Measurements from ENCODE around the gene GUCY1A1.

GUCY1A1 gene

DNA sequence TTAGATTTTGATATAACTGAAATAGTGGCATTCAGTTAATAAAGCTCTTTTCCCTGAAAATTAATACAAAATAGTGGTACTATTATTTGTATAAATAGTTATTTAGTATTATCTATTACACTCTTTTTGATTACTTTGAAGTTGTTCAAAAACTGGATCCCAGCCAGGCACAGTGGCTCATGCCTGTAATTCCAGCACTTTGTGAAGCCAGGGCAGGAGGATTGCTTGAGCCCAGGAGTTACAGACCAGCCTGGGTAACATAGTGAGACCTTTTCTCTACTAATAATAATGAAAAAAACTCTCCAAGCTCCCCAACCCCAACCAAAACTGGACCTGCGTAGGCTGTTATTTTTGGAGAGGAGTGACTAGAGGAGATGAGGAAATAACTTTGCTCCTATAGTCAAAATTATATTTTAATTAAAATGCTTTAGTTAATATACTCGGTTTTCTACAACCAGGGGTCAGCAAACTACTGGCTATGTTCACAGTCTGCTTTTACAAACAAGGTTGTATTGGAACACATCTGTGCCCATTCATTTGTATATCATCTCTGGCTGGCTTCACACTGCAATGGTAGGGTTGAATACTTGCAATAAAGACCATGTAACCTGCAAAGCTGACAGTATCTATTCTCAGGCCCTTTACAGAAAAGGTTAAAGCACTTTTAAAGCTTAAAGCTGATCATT is 27.6 kb downstream of the GUCY1A1 start:
- FAIRE-seq: no peak

DNA sequence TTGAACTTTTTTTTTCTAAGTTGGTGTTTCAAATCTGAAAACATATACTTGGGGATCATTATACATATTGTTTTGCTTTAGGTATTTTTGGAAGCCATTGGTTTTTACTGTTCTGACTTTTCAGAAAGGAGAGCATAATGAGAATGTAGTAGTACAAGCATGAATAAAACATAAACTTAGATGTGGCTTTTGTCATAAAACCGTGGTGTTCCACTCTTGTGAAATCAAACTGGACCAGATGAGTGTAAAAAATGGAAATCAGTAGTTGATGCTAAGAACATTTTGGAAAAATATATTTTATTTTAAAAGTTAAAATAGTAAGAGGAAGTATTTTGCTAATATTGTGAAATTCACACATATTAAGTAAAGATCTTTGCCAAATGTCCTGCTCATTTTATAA is 29.6 kb downstream of the GUCY1A1 start:
- FAIRE-seq: no peak

DNA sequence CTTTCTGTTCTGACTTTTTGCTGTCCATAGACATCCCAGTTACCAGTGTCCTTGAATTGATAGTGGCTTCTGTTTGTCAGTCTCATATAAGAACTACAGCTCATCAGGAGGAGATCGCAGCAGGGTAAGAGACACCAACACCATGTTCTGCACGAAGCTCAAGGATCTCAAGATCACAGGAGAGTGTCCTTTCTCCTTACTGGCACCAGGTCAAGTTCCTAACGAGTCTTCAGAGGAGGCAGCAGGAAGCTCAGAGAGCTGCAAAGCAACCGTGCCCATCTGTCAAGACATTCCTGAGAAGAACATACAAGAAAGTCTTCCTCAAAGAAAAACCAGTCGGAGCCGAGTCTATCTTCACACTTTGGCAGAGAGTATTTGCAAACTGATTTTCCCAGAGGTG is 30.1 kb downstream of the GUCY1A1 start:
- FAIRE-seq: no peak

- FAIRE-seq: peak; percentile 33
These were observed 35.2 kb downstream of the GUCY1A1 start for GRCh38 chr4:155701827-155702226.

GRCh38 chr4:155703486-155704247 is 37.0 kb downstream of the GUCY1A1 start:
- peak; percentile 94 for FAIRE-seq

DNA sequence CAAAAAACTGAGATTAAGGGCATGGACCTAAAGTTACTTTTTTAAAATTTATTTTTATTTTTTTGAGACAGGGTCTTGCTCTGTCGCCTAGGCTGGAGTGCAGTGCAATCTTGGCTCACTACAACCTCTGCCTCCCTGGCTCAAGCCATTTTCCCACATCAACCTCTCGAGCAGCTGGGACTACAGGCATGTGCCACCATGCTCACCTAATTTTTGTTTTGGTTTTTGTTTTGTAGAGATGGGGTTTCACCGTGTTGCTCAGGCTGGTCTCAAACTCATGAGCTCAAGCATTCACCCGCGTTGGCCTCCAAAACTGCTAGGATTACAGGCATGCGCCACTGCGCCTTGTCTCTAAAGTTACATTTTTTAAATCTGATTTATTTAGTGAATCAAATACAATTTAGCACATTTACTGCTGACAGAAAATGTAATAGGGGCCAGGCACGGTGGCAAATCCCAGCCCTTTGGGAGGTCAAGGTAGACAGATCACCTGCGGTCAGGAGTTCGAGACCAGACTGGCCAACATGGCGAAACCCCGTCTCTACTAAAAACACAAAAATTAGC is 38.3 kb downstream of the GUCY1A1 start:
- FAIRE-seq: no peak

GRCh38 chr4:155705664-155706063 is 39.0 kb downstream of the GUCY1A1 start:
- FAIRE-seq: no peak

DNA sequence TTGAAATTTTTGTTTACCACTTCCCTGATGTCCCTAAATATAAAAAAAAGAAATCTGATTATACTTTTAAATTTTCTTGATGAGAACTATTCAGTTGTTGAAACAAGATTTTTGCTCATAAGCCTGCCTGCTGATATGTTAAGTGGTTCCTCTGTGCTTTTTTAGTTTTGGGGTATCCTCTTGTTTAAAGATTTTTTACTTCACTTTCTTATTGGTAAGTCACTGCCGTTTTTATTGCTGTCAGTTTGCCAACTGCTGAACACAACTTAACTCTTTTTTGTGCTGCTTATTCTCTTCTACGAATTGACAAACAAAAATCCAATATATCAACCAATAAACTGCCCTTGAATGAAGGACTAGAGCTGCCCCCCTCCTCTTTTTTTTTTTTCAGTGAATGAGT is 39.5 kb downstream of the GUCY1A1 start:
- no peak for FAIRE-seq

- FAIRE-seq: no peak
These were observed 40.6 kb downstream of the GUCY1A1 start for GRCh38 chr4:155707251-155707650.

DNA sequence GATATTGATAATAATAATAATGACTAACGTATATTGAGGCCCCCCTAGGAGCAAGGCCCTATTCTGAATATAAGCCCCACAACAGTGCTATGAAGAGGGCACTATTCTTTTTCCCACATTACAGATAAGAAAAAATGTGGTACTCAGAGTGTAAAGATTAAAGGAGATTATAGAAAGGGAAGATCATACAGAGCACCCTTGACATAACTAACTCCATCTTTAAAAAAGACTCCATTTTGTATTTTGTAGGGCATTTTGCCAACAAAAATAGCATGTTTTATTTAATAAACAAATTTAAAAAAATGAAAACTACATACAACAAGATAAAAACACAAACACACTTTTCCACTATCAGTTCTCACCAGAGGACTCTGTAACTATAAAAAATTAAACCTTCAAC is 42.1 kb downstream of the GUCY1A1 start:
- FAIRE-seq: peak; percentile 36

- peak; percentile 43 for FAIRE-seq
These were observed 43.3 kb downstream of the GUCY1A1 start for GRCh38 chr4:155709918-155710317.

DNA sequence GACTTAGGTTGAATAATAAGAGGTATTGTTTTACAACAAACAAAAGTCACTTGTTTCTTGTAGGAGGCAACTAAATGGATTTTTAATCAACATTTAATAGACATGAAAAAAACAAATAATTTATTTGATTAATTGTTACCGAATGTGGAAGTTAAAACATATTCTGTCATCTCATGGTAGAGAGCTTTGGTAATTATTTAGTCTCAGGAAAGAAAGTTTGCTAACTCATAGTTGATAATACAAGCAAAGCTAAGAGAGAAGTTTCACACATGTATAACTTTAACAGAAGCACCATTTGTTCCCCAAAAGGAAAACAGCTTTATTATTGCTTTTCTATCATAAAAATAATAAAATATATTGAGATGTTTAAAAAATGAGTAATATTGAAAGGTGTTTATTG is 44.9 kb downstream of the GUCY1A1 start:
- FAIRE-seq: no peak

DNA sequence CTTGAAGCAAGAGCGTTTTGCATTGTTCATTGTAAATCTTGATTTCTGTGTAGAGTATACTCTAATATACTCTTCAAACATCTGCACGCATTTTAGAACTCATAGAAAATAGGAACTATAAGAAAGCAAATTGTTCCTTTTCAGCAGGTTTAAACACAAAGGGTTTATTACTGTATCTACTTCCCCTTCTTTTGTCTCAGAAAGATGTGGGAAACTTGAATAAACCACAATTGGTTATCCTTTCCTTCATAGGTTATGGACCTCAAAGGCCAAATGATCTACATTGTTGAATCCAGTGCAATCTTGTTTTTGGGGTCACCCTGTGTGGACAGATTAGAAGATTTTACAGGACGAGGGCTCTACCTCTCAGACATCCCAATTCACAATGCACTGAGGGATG is 46.2 kb downstream of the GUCY1A1 start:
- no peak for FAIRE-seq

GRCh38 chr4:155713911-155714310 is 47.3 kb downstream of the GUCY1A1 start:
- no peak for FAIRE-seq

DNA sequence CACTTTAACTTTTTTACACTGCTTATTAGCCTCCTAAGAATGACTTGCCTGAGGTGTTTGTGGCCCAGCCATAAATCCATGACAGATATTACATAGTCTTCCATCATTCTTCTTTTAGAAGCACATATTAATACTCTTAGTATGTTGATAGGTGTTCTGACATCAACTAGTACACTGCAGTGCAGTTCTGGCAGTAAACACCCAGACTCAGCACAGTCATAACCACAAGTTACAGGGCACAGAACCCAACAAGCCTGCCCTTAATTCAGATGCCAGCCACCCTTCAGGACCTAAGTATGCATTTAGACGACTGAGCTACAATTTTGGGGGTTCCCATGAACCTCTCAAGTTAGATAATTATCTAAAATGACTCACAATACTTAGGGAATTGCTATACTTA is 55.7 kb downstream of the GUCY1A1 start:
- FAIRE-seq: no peak

GRCh38 chr4:155722816-155723499 is 56.3 kb downstream of the GUCY1A1 start:
- FAIRE-seq: peak; percentile 33

GRCh38 chr4:155724731-155725130 is 58.1 kb downstream of the GUCY1A1 start:
- peak; percentile 77 for FAIRE-seq

GRCh38 chr4:155734065-155734464 is 67.4 kb downstream of the GUCY1A1 start:
- FAIRE-seq: no peak

DNA sequence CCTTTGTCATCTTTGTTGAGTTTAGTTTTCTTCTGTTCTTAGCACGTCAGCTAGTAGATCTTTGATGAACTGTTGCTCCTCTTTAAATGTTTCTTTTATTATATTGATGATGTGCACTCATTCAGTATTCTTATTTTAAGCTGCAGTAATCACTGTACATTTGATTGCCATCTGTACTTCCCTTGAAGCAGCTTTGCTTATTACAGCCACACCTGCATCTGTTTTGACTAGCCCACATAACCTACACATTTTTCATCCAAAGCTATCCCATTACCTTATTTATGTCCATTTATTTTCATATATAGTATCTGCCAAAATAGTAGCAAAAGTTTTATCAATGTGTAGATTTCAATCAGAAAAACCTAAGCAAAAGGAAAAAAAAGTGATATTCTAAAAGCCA is 68.3 kb downstream of the GUCY1A1 start:
- no peak for FAIRE-seq

GRCh38 chr4:155735496-155735895 is 68.8 kb downstream of the GUCY1A1 start:
- no peak for FAIRE-seq

DNA sequence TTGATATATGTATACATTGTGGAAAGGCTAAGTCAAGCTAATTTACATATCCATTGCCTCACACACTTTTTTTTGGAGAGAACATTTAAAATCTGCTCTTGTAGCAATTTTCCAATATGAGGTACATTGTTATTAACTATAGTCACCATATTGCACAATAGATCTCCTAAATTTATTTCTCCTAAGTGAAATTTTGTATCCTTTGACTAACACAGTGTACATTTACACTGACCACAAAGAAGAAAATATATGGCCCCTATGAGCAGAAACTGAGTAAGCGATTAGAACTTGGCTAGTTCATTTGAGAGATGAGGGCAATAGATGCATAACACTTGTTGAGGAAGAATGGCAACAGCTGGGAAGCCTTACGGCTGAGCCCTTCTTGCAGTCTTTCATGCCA is 71.9 kb downstream of the GUCY1A1 start:
- no peak for FAIRE-seq

GRCh38 chr4:155741546-155741945 is 74.9 kb downstream of the GUCY1A1 start:
- FAIRE-seq: no peak

DNA sequence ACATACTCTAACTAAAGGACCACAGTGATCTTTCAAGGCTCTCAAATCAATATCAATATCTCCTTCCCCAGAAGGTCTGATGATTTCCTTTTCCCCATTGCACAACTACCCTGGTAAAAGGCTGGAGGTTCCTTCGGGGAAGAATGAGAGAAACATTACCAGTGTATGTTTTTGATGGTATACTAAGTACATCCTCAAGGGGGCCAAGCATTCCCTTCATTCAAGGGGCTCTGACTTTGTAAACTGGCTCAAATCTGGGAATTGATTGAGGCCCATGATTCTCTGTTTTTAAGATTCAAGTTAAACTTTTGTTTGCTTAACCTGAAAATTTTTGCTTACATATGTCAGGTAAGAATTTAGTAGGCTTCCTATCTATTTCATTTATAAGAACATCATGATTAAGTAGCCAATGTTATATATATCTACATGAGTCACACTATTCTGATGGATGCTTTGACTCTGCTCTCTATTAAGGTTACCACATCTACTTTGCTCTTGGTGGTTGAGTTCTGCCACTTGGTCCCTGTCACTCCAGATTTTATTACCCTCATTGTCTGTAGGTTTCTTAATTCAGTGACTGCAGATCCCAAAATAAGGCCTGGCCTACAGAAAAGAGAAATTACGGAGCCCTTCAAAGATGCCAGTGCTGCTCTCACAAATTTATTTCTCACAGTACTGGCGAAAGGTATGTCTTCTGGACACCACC is 75.8 kb downstream of the GUCY1A1 start:
- no peak for FAIRE-seq
